OCI-LY1 (cell line): ENCODE results near the gene NRTN.

Source experiments
- EZH2 ChIP-seq: fragments of 200-600 bp; sonication (generic), shearing (Covaris generic); IDR thresholded peaks from 2 replicates; pipeline ENCODE4 v1.8.0; 2017; ENCODE audit warnings: borderline replicate concordance, mixed run types, mild to moderate bottlenecking, antibody characterized with exemption, low read length, moderate library complexity, mixed read lengths
- TF ChIP-seq, protein P1 (sequence below): fragments of 200-600 bp; sonication (generic), shearing (Covaris generic); IDR thresholded peaks from 2 replicates; pipeline ENCODE4 v1.5.1; 2017; ENCODE audit warnings: mild to moderate bottlenecking, antibody characterized with exemption, low read length, moderate library complexity, mixed read lengths

DNA sequence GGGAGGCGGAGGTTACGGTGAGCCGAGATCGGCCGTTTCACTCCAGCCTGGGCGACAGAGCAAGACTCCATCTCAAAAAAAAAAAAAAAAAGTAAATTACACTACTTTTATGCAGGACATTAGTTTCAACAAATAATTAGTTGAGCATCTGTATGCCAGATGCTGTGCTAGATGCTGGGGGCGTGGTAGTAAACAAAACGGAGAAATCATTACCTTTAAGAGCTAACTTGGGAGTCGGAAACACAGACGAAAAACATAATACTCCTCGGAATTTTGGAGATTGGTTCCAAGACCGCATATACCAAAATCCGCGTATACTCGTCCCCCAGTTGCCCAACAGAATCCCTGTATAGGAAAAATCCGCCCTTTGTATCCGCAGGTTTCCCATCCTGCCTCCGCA is 12.6 kb upstream of the NRTN start:
- TF ChIP-seq, protein P1, sequence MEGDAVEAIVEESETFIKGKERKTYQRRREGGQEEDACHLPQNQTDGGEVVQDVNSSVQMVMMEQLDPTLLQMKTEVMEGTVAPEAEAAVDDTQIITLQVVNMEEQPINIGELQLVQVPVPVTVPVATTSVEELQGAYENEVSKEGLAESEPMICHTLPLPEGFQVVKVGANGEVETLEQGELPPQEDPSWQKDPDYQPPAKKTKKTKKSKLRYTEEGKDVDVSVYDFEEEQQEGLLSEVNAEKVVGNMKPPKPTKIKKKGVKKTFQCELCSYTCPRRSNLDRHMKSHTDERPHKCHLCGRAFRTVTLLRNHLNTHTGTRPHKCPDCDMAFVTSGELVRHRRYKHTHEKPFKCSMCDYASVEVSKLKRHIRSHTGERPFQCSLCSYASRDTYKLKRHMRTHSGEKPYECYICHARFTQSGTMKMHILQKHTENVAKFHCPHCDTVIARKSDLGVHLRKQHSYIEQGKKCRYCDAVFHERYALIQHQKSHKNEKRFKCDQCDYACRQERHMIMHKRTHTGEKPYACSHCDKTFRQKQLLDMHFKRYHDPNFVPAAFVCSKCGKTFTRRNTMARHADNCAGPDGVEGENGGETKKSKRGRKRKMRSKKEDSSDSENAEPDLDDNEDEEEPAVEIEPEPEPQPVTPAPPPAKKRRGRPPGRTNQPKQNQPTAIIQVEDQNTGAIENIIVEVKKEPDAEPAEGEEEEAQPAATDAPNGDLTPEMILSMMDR, result no peak
- no peak for TF ChIP-seq EZH2
